Medulla oblongata (tissue), 1 donor: ENCODE results near the gene TBP.

Experiments
- DNase-seq: peaks from one replicate; pipeline ENCODE4 v3.0.0-alpha.2; 2015; ENCODE audit errors: extremely low spot score

The TBP gene

DNA sequence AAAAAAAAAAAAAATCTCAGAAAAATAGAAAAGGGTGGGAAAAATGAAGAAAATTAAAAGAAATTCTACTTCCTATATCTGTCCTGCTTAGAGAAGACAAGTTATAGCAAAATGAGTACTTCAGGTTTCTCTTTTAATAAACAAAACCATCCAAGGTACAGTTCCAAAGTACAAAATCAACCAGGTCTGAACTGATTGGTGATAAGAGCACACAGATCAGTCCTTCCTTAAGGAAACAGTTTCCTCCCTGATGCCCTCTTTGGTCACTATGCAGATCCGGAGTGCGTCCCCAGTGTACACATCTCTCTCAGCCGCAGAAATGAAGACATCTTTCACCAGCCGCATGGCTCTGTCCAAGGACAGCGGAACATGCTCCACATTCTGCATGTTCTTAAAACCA, 19.2 kb upstream of the TBP start:
- DNase-seq: no peak

DNA sequence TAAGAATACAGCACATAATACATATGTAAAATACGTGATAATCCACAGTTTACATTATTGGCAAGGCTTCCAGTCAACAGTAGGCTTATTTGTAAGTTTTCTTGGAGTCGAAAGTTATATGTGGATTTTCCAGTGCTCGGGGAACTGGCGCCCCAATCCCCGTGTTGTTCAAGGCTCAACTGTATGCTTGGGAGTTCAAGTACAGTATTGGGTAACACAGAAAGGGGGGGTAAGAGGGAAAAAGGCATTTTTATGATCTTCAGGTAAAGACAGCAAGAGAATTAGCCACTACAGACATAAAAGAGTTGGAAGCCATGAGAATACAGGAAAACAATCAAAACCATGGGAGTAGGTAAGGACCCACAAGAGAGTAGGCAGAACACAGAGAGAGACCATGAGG, 17.5 kb upstream of the TBP start:
- no peak for DNase-seq

DNA sequence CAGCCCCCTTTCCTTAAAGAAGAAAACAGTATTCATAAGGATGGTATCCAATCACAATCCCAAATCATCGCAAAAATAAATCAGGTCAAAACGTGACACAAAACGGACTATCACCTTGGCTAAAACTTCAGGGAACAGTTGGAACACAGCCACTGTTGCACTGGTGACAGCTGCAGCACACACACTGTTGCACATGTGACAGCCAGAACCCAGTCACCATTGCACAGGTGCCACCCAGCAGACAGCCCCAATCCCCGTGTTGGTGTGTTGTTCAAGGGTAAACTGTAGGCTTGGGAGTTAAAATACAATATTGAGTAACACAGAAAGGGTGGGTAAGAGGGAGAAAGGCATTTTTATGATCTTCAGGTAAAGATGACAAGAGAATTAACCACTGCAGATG, 16.8 kb upstream of the TBP start:
- no peak for DNase-seq

DNA sequence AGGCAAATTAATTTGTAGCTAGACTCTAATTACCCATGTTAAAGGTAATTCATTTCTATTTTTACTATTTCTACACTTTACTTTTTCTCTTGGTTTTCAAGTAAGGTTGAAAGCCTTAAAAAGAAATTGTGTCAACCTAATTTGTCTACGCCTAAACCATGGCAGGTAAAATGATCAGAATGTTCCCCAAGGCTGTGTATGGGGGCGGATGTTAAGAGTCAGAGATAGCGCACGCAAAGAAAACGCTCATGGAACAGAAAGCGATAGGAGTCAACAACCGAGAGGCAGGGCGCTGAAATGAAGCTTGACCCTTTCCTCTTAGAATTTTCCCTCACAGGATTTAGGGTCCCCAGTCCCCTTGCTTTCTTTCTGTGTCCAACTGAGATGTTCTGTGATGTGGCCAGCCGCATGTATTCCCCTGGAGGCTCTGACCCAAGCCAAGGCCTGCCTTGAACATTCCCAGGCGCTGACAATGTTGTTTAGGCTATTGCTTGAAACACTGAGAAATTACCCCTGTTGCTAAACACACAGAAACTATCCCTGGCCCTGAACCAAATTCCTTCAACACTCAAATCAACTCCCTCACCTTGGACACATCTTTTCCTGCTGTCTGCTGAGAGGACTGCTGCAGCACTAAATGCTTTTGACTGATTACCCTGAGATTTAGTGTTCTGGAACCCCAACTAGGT, 12.0 kb upstream of the TBP start:
- no peak for DNase-seq

DNA sequence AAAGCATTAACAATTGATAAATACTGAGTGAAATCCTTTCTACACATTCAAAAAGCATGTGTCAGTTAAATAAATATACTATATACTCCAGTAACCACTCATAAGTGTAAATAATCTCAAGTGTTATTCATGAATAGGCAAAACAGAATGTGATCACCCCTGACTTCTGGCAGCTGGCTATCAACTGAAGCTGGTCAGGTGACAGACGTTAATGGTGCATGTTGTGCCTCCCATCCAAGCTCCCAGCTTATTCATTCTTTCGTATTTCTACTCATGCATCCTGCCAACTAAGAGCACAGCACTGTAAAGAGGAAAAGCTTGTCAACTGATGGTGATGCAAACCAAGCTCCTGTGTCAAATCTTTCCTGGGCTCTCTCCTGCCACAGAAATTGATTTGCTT, 8.8 kb upstream of the TBP start:
- DNase-seq: no peak

DNA sequence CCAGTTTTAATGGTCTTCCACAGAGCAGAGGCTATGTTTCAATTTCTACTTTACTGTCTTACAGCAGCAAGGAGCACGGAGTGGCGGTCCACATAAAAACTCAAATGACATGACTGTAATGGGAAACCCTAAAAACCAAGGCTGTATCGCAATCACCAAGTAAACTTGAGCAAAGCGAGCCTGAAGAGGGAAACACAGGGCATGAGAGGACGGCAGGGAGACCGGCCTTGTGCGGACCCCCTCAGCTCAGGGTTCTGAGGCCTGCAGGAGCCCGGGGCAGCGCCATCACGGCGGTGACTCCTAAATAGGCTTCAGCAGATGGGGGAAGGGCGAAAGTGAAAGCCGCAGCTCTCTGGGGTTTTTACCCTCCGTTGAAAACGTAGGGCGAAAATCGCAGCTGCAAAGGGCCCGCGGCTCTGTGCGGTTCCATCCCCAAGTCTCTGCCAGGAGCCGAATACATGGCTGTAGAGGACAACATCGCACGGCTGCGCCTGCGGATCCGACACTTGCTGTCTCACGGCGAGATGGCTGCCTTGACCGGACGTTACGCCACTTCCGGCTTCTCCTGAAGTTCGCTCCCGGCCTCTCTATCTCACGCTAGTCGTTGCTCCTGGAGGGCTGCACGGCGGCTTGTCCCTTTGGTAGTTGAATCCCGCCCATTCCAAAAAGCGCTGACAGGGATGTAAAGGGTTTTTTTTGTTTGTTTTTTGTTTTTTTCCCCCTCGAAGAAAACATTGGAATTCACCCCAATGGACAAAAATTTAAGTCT, 1.2 kb upstream of the TBP start, which contains the start of gene PSMB1:
Gene PSMB1 (minus strand): TSS at position 543 of the 769 bp plus-strand sequence. CDS start 65 bp downstream, at position 478.
- peak; percentile 97 for DNase-seq

DNA sequence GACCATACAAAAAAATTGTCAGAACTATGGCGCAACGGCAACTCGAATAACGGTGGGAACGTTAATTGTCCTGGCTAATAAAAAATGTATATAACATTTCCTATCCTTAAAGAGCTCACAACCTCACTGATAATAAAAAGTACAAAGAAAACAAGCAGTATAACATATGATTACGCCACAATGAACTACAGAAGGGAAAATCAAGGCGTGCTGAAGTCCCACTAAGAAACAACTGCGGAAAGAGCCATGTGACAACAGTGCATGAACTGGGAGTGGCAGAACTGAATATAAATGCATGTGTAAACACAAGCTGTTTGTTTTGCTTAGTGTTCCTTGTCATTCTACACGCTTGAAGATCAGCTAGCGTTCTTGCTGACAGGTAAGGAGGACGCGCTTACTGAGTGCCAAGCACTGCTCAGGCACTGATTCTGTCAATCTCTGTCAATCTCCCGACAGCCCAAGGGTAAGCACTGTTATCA, 596 bp upstream of the TBP start:
- DNase-seq: peak; percentile 84

DNA sequence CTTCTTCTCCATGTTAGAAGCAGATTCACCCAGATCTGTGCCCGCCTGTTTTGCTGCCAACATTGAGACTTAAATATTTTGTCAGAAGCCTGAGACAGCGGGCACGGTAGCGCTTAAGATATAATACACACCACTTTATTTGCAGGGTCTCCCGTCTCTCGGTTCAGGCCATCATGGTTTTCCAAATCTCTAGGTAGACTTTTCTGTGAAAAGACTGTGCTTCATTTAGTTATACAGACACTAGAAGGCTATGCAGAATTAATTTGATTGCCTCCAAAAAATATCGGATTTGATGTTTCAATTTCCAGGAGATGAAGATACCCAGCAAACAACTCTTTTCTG, 598 bp downstream of the TBP start:
- peak; percentile 20 for DNase-seq

DNA sequence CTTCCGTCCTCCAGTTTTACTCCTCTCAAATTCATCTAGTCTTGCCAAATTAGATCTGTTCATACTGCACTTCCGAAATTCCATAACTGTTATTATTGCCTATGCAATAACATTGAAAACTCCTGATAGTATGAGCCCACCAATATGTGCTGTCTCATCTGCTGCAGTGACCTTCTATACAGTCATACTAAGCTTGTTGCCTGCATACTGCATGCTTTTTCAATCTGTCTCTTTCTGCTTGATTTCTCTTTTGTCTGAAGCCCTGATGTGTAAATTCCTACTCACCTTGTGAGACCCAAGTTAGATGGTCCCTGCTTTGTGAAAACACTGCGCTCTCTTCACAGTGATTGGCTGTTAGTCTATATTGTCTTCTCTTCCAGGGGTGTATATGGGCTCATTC, 1.1 kb downstream of the TBP start:
- no peak for DNase-seq

DNA sequence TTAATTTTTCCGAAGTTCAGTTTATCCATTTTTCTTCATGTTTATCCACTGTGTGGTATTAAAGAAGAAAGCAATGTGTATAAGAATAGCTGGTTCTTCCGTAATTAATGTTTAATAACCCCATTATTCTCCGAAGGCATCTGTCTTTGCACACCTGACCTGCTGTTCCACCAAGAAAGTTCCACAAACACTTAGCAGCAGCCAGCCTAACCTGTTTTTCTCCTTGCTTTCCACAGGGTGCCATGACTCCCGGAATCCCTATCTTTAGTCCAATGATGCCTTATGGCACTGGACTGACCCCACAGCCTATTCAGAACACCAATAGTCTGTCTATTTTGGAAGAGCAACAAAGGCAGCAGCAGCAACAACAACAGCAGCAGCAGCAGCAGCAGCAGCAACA, 7.4 kb downstream of the TBP start:
- no peak for DNase-seq

DNA sequence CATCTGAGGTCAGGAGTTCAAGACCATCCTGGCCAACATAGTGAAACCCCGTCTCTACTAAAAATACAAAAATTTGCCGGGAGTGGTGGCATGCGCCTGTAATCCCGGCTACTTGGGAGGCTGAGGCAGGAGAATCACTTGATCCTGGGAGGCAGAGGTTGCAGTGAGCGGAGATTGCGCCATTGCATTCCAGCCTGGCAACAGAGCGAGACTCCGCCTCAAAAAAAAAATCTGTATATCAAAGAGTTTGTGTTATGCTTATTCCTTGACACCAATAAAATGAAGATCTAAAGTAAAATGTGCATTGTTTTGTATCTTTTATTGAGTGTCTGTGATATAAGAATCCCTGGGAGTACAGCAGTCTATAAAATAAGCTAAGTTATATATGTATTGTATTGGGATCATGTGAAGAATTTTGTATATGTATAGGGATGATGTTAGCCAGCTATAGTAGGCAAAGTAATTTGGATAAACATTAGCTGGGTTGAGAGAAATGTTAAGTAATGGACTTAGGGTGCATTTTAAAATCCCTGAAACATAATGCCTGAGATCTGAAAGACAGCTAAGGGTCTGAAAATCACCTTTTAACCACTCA, 10.9 kb downstream of the TBP start:
- DNase-seq: no peak

DNA sequence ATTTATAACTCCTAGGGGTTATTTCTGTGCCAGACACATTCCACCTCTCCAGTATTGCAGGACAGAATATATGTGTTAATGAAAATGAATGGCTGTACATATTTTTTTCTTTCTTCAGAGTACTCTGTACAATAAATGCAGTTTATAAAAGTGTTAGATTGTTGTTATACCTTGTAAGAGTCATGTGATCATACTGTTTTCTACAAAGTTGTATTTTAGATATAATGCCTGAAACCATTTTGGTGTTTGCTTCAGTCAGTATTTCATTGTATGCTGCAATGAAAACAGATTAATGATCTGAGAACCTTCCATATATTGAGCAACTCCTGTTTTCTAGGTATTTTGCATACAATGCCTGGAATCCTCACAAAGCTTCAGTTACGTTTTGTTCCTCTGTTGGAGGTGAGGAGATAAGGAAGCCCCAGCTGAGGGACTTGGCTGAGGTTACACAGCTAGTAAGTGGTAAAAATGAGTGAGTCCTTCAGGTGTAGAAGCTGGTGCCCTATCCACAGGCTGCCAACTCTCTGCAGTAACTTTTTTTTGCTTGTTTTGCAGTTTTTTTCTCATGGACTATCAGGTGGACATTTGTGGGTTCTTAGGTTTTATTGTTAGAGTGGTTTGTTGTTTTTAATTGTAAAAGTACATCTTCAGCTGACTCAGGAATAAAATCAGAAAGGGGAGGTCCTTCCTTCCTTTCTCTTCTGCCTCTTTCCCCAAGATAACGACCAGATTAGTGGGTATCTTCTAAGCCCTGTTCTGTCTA, 18.7 kb downstream of the TBP start:
- no peak for DNase-seq

DNA sequence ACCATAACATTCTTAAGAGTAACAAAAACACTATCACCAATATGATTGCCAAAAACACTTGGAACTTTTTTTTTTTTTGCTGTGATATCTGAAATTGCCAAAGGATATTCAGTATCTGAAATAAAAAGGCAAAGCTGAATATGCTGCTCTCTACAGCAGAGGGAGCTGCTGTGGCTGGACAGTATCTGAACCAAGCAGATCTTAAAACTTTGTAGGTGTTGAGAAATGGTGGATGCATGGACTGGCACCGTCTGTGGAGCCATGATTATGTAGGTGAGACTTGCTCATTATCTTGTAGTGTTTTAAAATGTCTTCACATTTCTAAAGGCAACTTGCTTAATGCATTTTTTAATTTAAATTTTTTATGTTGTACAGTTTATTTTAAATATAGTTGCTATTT, 21.1 kb downstream of the TBP start:
- DNase-seq: no peak

DNA sequence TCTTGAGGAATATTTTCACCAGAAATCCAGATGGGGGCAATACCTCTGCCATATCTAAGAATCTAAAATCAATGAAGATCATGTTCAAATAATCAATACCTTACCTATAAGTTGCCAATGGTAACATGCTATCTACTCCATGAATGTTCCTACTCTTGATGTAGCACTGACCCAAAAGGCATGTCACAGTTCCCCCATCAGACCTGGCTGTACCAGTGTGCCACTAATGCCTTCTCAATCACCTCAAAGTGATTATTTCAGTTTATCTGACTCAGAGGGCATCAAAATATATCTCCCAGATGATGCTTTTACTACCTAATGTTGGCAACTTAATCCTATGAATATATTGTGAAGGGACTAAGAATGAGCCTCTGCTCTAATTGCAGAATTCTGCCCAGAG, 24.7 kb downstream of the TBP start:
- no peak for DNase-seq

DNA sequence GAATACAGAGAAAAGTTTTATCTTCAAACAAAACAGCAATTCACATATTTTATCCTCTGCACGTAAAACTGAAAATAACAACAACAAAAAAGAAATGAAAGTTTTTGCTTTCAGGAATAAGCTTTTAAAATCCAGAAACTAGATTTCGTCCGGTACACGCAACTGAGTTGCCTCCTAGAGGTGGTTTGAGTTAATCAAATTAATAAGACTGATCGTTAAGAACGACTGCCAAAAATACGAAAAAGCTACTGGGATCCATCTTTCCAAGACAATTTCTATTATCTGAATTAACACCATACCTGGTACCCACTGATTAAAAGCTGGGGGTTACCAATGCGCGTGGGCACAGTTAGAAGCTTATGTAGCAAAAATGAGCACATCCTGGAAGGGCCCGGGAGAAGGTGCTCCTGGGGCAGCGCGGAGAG, 29.6 kb downstream of the TBP start:
- no peak for DNase-seq

DNA sequence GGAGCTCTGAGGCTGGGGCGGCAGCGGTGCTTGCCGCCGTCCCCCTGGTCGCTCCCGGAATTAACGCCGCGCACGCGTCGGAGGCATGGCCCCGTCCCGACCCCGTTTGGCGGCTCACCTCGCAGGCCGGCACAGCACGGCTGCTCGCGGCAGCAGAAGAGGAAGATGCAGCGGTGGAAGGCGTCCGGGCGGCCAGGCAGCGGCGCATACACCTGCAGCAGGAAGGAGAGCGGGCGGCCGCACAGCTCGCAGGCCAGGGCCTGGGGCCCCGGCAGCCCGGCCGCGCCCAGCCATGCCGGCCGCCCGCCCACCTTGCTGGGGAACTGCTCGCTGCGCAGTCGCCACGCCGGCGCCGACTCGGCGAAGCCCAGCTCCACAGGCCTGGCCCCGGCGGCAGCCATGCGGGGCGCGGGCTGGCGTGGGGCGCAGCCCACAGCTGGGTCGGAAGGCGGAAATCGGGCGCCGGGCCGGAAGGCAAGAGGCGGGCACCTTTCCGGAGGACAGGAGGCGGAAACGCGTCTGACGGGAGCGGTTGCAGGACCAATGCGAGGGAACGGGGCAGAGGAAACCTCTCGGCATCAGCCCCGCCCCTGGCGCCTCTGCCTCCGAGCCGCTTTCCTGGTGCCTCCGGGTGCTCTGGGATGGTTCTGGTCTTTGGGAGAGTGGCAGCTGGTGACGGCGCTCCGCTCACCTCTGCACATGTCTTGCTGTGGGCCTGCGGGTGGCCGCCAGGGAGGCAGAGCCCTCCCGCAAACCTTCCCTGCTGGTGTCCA, 30.2 kb downstream of the TBP start, which contains the start of gene PDCD2:
Gene PDCD2 (minus strand): TSS at position 457 of the 773 bp plus-strand sequence. CDS start 56 bp downstream, at position 401.
- DNase-seq: peak; percentile 94

DNA sequence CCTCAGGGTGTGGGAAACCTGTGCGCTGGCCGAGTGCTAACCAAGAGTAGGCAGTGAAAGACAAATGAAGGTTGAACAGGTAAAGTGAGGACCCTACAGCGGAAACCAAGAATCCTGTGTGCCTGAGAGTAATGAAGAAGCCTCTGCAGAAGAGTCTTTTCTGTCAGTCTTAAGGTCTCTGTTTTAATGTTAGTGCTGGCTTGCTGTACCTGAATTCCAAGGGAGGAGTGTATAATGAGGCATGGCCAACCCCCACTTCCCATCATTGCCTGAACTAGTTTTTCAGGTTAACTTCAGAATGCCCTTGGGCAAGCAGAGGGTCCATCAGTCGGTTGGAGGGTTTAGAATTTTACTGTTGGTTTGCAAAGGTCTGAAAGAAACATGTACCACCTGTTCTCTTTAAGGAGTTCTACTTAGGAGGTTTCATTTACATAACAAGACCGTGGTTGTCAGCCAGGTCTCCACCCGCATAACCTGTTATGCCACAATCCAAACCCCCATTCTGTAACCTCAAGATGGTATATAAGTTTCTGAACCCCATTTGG, 30.9 kb downstream of the TBP start:
- DNase-seq: no peak

DNA sequence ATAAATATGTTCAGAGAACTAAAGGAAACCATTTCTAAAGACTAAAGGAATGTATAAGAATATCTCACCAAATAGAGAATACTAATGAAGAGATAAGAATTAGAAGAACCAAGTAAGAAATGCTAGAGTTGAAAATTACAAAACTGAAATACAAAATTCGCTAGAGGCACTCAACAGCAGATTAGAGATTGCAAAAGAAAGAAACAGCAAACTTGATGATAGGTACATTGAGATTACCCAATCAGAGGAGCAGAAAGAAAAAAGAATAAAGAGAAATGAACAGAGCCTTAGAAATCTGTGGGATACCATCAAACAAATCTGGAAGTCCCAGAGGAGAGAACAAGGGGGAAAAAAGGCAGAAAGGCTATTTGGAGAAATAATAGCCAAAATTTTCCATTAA, 36.6 kb downstream of the TBP start:
- no peak for DNase-seq

DNA sequence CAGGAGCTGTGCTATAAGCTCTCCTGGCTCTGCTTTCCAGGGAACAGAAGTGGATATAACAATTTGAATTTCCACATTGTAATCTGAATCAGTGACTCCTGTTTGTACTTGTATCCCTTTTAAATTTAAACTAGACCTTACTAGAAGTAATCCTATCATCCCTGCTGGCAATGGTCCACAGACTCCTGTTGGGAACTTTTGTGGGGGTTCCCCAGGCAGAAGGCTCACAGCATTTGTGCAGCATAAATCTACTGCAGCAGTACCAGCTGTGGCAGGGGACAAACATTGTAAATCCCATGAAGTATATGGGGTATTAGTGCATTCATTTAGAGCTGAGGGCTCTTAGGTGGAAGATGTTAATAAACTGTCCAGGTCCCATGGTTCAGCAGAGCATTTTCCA, 42.3 kb downstream of the TBP start:
- DNase-seq: no peak

DNA sequence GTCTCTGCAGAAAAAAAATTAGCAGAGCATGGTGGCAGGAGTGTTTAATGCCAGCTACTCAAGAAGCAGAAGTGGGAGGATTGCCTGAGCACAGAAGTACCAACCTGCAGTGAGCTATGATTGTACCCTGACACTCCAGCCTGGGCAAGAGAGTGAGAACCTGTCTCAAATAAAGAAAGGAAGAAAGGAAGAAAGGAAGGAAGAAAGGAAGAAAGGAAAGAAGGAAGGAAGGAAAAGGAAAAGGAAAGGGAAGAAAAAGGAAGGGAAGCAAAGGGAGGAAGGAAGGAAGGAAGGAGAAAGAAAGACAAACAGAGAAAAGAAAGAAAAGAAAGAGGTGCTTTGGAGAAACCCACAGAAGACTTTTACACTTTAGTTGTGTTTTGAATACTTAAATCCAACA, 43.1 kb downstream of the TBP start:
- DNase-seq: no peak
